ENCODE measurements around the gene RPS17.
"Not testable (repeated sequence)": the region's sequence is repeated elsewhere in the genome, so short reads cannot be mapped to it uniquely, and the experiment has no call there.

Gene RPS17

GRCh38 chr15:82513587-82513986, 26.7 kb downstream of the RPS17 start:
- not testable (repeated sequence) for DNase-seq (ENCODE audit: low spot score); FAIRE-seq

GRCh38 chr15:82507693-82508092, 32.6 kb downstream of the RPS17 start:
- DNase-seq (ENCODE audit: low spot score); FAIRE-seq: not testable (repeated sequence)

- DNase-seq (ENCODE audit: low spot score); FAIRE-seq: not testable (repeated sequence)
Observed at GRCh38 chr15:82507087-82507486, 33.2 kb downstream of the RPS17 start.

GRCh38 chr15:82505842-82506241, 34.4 kb downstream of the RPS17 start:
- not testable (repeated sequence) for DNase-seq (ENCODE audit: low spot score); FAIRE-seq

- not testable (repeated sequence) for DNase-seq (ENCODE audit: low spot score); FAIRE-seq
Observed at GRCh38 chr15:82504074-82504473, 36.2 kb downstream of the RPS17 start.

- FAIRE-seq; DNase-seq (ENCODE audit: low spot score): not testable (repeated sequence)
Observed at GRCh38 chr15:82502700-82503339, 37.4 kb downstream of the RPS17 start.

GRCh38 chr15:82500772-82501171, 39.5 kb downstream of the RPS17 start:
- DNase-seq (ENCODE audit: low spot score) = not testable (repeated sequence)

GRCh38 chr15:82497978-82498377, 42.3 kb downstream of the RPS17 start:
- FAIRE-seq; DNase-seq (ENCODE audit: low spot score): not testable (repeated sequence)

More at GRCh38 chr15:82500772-82501171, 39.5 kb downstream of the RPS17 start:
- not testable (repeated sequence) for FAIRE-seq

- not testable (repeated sequence) for FAIRE-seq
Observed at GRCh38 chr15:82488250-82488649, 52.0 kb downstream of the RPS17 start.

GRCh38 chr15:82487045-82487444, 53.2 kb downstream of the RPS17 start:
- FAIRE-seq; DNase-seq (ENCODE audit: low spot score): not testable (repeated sequence)

More at GRCh38 chr15:82488250-82488649, 52.0 kb downstream of the RPS17 start:
- not testable (repeated sequence) for DNase-seq (ENCODE audit: low spot score)
